Tibial nerve (tissue), 4 donors: ENCODE measurements around the gene EFCAB8. TPM values are rescaled to one million over a fixed set of nuclear protein-coding genes. Genes with fewer than 3 reads are reported as not detected.

Experiments used
- DNase-seq, 2 donors: peaks; one replicate each; pipeline ENCODE4 v3.0.0-alpha.2; 2019; ENCODE audit warnings: low spot score in 2 of 2
- H3K27ac ChIP-seq, 4 donors: fragments of 200-600 bp; sonication (generic) in 3 of 4; one replicate each; pipeline ENCODE4 v1.5.1; 2017 to 2019; ENCODE audit warnings: mild to moderate bottlenecking in 1 of 4
- H3K27me3 ChIP-seq, 2 donors: fragments of 200-600 bp; sonication (generic) in 1 of 2; one replicate each; pipeline versions ENCODE4 v1.5.1 to v1.6.0; 2017 to 2019
- H3K36me3 ChIP-seq, 3 donors: fragments of 200-600 bp; sonication (generic); one replicate each; pipeline ENCODE4 v1.5.1; 2018 to 2019
- H3K4me1 ChIP-seq, 4 donors: fragments of 200-600 bp; sonication (generic) in 3 of 4; one replicate each; pipeline ENCODE4 v1.5.1; 2017 to 2019
- H3K4me3 ChIP-seq, 4 donors: fragments of 200-600 bp; sonication (generic) in 3 of 4; one replicate each; pipeline ENCODE4 v1.5.1; 2017 to 2019; ENCODE audit warnings: mild to moderate bottlenecking in 1 of 4, moderate library complexity in 1 of 4
- H3K9me3 ChIP-seq, 4 donors: fragments of 200-600 bp; sonication (generic) in 3 of 4; one replicate each; pipeline ENCODE4 v1.5.1; 2017 to 2019
- EP300 ChIP-seq, 2 donors: sonication (generic); formaldehyde crosslinking; IDR thresholded peaks; one replicate each; pipeline ENCODE4 v1.6.1; 2017; ENCODE audit warnings: antibody characterized with exemption in 2 of 2, mild to moderate bottlenecking in 1 of 2
- POLR2A ChIP-seq, 2 donors: fragments of 450-650 bp; IDR thresholded peaks; one replicate each; pipeline ENCODE4 v1.6.1; 2017; ENCODE audit warnings: antibody characterized with exemption in 2 of 2, mild to moderate bottlenecking in 2 of 2, moderate library complexity in 2 of 2
- WGBS, 2 donors: methylation state at CpG; one replicate each; pipeline ENCODE4 v1.1.5; 2018; 5-methylcytosine and 5-hydroxymethylcytosine counted together
- total RNA-seq, 4 donors: library from RNA; depleted of rRNA; stranded (reverse); fragments of >200 nt; gene quantifications; one replicate each; pipeline ENCODE4 v1.1.0, GENCODE V29; 2016
- TF ChIP-seq, protein P1 (sequence below), 5 experiments: fragments of 200-600 bp in 3 of 5; fragments of 450-650 bp in 2 of 5; sonication (generic) in 3 of 5; IDR thresholded peaks; one replicate each; pipeline ENCODE4 v1.5.1; 2016 to 2019; ENCODE audit warnings: antibody characterized with exemption in 5 of 5, mild to moderate bottlenecking in 3 of 5, moderate library complexity in 2 of 5

The EFCAB8 gene, protein sequence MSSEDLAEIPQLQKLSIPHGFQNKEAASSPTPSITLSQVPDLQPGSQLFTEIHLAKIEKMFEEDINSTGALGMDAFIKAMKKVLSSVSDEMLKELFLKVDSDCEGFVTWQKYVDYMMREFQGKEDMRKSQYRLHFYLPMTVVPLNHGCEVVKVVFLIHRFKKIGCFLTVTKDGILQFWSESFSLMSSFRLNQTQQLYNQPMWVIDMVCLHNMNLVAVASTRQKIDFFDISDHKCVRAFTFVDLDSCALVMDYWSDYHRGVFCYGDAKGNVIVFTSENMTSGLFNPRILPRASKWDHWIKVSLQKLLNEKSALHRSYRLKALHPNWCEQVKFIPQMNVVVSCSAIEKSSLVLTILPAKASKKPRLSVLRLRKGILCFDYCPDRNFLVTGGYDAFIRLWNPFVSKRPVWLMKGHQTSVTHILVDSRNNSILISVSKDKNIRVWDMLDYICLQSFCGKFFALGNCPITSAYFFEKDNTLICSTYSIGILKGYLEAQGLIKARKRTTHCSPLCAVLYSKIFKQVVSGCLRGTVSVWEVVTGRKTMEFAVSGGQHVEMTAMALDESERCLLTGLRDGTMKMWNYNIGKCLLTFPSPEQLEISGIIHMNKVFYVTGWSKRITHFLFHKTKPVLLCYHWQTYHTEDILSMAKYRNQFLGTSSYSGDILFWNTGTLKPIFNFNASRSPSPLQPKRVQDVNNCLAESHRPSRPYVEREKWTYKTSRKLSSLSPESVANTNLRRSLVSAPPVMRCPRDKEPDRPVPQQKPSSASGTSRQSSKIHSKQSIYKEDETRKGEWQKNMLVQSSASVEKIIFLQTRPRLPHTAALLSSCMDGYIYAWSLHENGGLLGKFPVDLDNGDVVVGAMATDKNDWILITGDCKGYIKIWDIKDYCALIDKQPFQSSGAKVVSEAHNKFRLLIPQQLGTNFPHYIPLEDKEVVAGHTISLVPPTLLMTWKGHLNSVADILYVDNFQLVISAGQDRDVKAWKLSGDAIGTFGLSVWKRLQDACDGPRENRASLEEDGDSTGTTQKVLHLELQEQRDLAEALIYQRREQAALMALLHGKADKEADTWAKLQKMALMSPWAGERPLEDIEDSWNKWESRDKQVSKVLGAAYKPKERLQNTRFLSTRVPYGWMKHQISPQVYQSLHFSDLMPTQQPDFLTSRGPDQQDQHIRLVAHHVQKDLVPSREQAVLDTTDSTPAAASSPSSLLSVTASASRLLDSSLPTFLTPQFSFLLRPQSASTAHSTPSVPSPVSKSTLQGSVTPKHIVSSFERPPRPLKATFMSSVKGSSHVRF
- total RNA-seq = under 1 TPM in 2 of 4 donors, not detected in 2; 0.30 to 0.87 TPM

DNA sequence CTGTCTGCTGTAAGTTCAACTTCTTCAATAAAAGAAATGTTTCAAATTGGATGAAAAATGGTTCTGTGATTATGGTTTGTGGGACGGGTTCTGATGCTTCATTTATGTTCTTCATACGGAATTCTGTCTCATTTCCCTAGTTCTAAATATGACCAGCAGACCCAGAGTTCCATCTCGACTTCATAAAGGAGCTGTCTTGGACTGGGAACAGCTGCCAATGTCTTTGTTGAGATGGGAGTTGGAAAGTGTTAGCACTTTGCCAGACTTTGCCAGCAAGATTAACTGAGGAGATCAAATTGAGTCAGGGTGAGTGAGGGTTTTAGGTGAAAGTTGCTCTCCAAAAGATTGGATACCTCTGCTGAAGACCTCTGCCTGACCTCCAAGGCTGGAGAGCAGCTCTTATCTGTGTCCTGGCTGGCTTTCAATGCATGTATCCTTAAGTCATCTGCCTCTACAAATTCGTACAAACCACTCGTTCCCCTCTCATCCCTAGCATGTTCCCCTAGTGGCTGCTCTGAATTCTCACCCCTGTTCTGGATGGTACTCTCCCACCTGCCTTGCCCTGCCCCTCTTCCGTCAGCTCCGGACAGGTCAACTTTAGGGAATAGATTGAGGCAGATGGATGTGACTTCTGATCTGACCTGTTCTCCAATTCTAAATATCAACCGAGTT is at the start of gene EFCAB8:
EFCAB8 (plus strand) TSS at position 223 of the 672 bp plus-strand sequence. CDS start 4,870 bp downstream, outside the sequence.
- H3K27me3 ChIP-seq = no peaks in the 10 kb centered on the region
- WGBS, 2 donors = 72 to 75% methylated on average over 8 of the region's 8 CpGs
- no peak within 1 kb of the TSS for H3K4me3 ChIP-seq
- H3K9me3 ChIP-seq = no peaks in the 10 kb centered on the region
- no peaks in the 10 kb centered on the region for H3K4me1 ChIP-seq
- peaks cover 0 to 44% (median 0%) of the 10 kb centered on the region in 3 donors for H3K36me3 ChIP-seq
- DNase-seq = no peak
- TF ChIP-seq EP300 (IDR thresholded peaks at IDR 0.05) (no peak), POLR2A (IDR thresholded peaks at IDR 0.05) (no peak)
- TF ChIP-seq, protein P1, sequence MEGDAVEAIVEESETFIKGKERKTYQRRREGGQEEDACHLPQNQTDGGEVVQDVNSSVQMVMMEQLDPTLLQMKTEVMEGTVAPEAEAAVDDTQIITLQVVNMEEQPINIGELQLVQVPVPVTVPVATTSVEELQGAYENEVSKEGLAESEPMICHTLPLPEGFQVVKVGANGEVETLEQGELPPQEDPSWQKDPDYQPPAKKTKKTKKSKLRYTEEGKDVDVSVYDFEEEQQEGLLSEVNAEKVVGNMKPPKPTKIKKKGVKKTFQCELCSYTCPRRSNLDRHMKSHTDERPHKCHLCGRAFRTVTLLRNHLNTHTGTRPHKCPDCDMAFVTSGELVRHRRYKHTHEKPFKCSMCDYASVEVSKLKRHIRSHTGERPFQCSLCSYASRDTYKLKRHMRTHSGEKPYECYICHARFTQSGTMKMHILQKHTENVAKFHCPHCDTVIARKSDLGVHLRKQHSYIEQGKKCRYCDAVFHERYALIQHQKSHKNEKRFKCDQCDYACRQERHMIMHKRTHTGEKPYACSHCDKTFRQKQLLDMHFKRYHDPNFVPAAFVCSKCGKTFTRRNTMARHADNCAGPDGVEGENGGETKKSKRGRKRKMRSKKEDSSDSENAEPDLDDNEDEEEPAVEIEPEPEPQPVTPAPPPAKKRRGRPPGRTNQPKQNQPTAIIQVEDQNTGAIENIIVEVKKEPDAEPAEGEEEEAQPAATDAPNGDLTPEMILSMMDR (IDR thresholded peaks at IDR 0.05) = no peak
- H3K27ac ChIP-seq = no peak within 1 kb of the TSS

DNA sequence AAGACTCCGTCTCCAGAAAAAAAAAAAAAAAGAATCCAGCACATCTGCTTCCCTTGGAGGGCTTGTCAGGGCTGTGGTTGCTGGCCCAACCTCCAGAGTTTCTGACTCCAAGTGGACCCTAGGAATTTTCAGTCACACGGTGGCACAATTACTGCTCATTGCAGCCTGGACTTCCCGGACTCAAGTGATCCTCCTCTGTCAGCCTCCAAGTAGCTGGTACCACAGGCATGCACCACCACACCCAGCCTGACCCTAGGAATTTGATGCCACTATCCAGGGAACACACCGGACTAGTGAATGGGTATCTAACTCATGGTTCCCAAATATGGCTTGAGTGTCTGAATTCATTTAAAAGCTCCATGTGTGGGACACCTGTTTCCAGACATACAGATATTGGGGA is 48.8 kb upstream of the EFCAB8 start:
- Histone ChIP-seq H3K4me3 (no peak overlapping the region), H3K27me3 (no peaks in the 10 kb centered on the region), H3K9me3 (no peaks in the 10 kb centered on the region), H3K27ac (no peak overlapping the region), H3K36me3 (peaks cover 0 to 16% (median 0%) of the 10 kb centered on the region in 3 donors), H3K4me1 (no peaks in the 10 kb centered on the region)
- TF ChIP-seq, protein P1 (IDR thresholded peaks at IDR 0.05) = no peak
- TF ChIP-seq POLR2A (IDR thresholded peaks at IDR 0.05) = no peak
- no peak for TF ChIP-seq EP300 (IDR thresholded peaks at IDR 0.05)
- 75 to 96% methylated on average over 3 to 4 of the region's 4 CpGs for WGBS, 2 donors
- DNase-seq = no peak

DNA sequence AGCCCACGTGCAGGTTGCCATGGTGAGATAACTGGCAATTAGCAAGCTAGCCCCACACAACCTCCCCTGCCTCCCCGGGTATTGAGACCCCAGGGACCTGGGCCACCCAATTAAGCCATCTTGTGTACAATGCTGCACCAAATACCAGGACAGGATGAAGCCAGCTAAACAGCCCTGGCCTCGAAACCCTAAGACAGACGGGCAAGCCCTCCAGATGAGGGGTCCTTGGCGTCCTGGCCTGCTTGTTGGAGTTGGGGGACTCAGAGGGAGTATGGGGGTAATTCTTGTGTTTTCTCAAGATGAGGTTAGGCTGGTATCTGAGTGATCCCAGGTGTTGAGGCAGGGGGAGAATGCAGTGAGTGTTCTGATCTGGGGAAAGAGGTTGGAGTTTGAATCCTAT is 47.8 kb upstream of the EFCAB8 start:
- H3K36me3 ChIP-seq = peaks cover 0 to 16% (median 0%) of the 10 kb centered on the region in 3 donors
- WGBS, 2 donors = 73 to 87% methylated on average over 5 of the region's 5 CpGs
- DNase-seq = no peak
- TF ChIP-seq POLR2A (IDR thresholded peaks at IDR 0.05) = no peak
- TF ChIP-seq EP300 (IDR thresholded peaks at IDR 0.05) = no peak
- TF ChIP-seq, protein P1 (IDR thresholded peaks at IDR 0.05) = no peak
- H3K27ac ChIP-seq = no peak overlapping the region
- H3K9me3 ChIP-seq = no peaks in the 10 kb centered on the region
- no peaks in the 10 kb centered on the region for H3K4me1 ChIP-seq
- no peak overlapping the region for H3K4me3 ChIP-seq
- no peaks in the 10 kb centered on the region for H3K27me3 ChIP-seq

DNA sequence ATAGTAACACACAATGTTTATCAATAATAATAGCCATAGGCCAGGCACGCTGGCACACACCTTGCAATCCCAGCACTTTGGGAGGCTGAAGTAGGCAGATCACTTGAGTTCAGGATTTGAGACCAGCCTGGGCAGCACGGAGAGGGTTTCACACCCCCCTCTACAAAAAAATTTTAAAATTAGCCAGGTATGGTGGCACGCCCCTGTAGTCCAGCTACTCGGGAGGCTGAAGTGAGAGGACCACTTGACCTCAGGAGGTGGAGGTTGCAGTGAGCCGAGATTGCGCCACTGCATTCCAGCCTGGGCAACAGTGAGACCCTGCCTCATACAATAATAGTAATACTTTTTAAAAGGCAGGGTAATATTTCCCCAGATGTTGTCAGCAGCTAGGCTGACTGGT is 46.8 kb upstream of the EFCAB8 start:
- WGBS, 2 donors = 77 to 86% methylated on average over 6 of the region's 6 CpGs
- no peaks in the 10 kb centered on the region for H3K27me3 ChIP-seq
- no peak overlapping the region for H3K4me3 ChIP-seq
- no peaks in the 10 kb centered on the region for H3K9me3 ChIP-seq
- no peak for DNase-seq
- H3K36me3 ChIP-seq = peaks cover 0 to 9% (median 0%) of the 10 kb centered on the region in 3 donors
- H3K27ac ChIP-seq = no peak overlapping the region
- no peaks in the 10 kb centered on the region for H3K4me1 ChIP-seq
- TF ChIP-seq, protein P1 (IDR thresholded peaks at IDR 0.05) = no peak
- TF ChIP-seq EP300 (IDR thresholded peaks at IDR 0.05) (no peak), POLR2A (IDR thresholded peaks at IDR 0.05) (no peak)
